ENCODE results near the gene TRAF3.
"Not testable (repeated sequence)": the region's sequence is repeated elsewhere in the genome, so short reads cannot be mapped to it uniquely, and the experiment has no call there.

The TRAF3 gene

DNA sequence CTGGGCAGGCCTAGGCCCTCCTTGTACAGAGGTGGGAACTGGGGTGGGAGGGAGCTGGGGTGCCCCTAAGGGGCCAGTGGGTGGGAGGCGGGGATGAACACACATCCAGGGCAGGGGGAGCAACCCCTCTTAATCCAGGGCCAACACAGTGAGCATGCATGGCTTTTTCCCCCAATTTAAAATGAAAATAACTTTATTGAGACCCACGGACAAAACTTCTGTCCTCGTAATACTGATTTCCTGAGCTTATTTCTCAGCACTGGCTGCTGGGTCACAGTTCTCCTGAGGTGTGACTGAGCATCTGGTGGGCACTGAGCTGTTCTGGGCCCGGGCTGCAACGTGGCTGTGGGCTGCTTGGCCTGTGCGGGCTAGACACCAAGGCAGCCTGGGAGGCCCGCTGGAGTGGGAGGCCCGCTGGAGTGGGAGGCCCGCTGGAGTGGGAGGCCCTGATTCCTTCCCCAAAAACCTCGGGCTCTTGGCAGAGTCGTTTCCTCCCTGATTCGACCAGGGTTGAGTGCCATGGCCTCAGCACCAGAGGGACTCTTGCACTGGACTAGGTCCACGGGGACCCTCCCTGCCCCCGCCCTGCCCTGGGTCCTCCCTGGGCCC lies 24.9 kb upstream of the TRAF3 start:
- no peak for DNase-seq (ENCODE audit: low read depth)

DNA sequence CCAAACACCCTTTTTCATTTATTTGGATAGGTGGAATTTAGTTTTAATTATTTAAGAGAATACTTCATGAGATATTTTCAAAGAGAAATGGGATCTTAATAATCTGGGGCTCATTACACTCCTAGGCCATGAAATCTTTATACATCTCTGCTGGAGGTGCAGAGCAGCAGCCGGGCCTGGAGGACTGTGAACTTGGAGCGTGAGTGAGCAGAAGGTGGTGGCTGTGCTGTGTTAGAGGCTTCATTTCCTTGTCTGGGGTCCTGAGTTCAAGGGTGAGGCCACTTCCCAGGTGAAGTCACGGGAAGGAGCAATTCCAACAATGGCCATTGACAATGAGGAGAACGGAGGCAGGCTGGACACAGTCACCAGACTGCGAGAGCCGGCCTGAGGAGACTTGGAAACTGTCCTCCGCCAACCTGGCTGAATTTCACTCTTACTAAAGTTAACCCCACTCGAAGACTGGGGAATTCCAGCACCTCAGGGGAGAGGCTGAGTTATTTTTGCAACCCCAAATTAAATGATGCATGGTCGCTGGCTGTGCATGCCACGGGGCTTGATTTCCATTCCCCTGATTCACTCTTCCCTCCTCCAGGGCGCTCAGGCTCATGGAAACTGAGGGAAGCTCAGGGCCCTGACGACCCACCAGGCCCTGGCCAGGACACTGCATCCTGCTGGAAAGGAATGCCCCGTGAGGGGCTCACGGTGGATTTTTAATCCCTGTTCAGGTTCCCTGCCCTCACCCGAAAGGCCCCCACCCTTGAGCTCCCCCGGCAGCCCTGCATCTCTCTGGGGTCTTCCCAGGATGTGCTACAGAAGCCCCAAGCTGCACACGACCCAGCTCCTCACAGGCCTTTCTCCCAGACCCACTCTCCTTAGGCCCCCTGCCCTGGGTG lies 22.6 kb upstream of the TRAF3 start:
- DNase-seq (ENCODE audit: low read depth) = no peak

DNA sequence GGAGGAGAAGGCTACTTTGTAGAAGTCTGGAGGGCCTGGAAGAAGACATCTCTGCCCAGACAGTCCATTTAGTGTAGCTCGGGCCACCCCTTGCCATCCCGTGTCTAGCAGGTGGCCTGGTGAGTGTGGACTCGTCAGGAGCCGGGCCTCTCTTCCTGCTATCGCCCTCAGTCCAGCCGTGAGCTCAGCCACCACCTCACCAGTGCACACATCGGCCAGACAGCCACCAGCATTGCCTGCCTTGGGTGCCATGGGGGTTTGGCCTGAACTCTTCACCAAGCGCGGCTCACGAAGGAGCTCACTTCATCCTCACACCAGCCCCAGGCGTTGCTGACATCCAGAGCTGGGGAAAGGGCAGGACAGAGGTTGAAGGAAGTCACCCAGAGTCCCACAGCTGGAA lies 19.6 kb upstream of the TRAF3 start:
- no peak for DNase-seq (ENCODE audit: low read depth)

DNA sequence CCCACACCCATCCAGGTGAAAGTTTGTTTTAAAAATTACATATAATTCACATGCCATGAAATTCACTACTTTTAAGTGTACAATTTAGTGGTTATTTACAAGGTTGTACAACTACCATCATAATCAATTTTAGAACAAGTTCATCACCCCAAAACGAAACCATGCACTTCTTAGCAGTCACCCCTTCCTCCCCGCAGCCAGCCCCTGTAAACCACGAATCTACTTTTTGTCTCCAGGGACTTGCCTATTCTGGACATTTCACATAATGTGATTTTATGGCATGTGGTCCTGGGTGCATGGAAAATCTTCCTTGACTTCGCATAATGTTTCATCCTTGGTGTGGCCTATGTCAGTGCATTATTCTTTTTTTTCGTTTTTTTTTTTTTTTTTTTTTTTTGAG lies 19.2 kb upstream of the TRAF3 start:
- DNase-seq (ENCODE audit: low read depth) = no peak

DNA sequence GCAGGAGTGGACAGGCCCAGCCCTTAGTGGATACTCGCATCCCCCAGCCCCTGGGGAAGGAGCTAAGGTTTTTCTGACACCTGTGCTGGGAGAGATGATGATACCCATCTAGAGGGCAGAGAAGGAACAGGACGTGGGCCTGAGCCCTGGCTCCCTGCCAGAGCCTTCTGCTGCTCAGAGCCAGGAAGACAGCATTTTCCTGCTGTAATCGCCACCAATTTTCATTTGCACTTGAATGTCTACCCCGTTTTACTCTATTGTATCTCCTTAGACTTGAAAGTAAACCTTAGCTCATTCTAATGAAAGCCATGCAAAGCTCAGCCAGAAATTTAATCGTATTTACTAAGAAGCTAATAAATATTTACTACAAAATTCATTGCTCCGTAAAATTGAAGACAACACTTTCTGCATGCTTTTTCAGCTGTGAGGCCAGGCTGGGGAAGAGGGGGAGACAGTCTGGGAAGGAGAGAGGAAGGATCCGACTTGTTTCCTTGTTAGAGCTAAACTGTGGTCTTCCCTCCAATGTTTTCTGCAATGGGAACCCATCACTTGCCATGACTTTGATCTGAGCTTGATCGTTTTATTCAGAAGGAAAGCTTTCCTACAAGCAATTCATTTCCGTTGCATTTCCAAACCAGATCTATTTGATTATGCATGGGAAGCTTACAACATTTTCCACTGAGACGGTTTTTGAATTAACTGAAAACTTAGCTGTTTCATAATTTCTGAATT lies 17.6 kb upstream of the TRAF3 start:
- no peak for DNase-seq (ENCODE audit: low read depth)

DNA sequence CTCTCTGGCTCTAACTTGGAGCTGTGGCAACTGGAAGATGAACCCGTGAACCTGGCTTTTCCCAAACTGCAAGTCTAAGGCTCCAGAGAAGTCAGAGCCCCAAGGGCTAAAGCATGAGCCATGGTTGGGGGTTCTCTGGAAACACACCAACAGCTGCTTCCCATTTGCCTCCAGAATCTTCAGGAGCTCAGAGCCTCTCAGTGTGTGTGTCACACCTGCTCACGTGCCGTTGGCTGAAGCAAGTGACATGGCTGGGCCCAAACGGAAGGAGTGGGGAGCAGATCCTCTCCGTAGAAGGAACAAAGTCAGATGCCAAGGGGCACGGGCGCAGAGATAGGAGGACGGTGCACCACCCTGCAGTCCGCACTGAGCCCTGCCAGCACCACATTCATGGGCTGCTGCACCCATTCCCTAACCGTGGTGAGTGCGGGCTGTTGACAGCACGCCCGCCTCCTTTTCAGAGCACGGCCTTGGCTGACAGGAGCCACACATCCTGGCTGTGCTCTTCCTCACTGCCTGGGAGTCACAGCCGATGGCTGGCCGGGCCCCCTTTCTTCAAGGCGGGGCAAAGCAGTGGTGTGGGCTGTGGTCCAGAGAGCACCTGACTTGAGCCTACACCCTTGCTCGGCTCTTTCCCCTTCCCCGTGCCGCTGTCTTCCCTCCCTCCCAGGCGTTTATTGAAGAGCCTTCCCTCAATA lies 16.6 kb upstream of the TRAF3 start:
- DNase-seq (ENCODE audit: low read depth) = no peak

DNA sequence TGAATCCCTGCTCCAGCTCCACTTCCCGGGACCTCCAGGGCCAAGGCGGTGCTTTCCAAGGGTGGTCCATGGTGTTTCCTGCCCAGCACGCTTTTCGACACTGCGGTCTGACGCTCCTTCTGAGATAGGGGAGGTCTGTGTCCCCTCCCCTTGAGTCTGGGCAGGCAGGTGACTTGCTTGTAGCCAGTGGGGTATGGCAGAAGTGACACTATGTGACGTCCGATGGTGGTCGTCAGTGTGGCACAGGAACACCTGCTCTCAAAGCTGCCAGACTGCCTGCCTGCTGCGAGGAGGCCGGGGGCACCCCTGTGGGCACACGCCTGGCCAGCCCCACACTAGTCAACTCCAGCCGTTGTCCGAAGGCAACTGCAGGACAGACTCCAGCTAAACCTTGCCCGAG lies 16.0 kb upstream of the TRAF3 start:
- DNase-seq (ENCODE audit: low read depth) = no peak

DNA sequence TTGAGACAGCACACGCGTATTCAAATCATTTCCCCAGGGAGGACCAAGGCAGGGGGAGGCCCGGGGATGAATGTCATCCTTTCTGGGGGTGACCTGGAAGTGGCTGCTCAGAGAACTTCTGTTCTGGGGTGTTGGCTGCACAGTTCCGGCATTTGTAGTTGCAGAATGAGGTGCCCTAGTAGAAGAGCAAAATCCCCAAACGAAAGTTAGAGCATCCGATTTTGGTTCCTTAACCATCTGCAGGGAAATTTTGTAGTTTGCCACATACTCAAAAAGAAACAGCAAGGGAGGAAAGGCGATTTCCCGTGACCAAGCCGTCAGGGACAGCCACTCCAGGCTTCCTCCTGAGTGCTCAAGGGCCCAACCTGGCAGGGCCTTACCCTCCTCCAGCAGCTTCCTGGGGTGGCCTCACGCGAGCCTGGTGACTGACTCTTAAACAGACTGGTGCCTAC lies 13.0 kb upstream of the TRAF3 start:
- DNase-seq (ENCODE audit: low read depth) = no peak

DNA sequence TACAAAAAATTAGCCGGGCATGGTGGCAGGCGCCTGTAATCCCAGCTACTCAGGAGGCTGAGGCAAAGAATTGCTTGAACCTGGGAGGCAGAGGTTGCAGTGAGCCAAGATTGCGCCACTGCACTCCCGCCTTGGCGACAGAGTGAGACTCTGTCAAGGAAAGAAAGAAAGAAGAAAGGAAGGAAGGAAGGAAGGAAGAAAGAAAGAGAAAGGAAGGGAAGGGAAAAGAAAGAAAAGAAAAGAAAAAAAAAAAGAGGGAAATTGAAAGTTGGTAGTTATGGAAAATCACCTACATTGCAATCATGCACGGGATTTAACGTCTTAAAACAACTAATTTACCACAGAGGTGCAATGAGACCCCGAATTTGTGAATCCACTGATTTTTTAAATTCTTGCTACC lies 11.5 kb upstream of the TRAF3 start:
- not testable (repeated sequence) for DNase-seq (ENCODE audit: low read depth)

DNA sequence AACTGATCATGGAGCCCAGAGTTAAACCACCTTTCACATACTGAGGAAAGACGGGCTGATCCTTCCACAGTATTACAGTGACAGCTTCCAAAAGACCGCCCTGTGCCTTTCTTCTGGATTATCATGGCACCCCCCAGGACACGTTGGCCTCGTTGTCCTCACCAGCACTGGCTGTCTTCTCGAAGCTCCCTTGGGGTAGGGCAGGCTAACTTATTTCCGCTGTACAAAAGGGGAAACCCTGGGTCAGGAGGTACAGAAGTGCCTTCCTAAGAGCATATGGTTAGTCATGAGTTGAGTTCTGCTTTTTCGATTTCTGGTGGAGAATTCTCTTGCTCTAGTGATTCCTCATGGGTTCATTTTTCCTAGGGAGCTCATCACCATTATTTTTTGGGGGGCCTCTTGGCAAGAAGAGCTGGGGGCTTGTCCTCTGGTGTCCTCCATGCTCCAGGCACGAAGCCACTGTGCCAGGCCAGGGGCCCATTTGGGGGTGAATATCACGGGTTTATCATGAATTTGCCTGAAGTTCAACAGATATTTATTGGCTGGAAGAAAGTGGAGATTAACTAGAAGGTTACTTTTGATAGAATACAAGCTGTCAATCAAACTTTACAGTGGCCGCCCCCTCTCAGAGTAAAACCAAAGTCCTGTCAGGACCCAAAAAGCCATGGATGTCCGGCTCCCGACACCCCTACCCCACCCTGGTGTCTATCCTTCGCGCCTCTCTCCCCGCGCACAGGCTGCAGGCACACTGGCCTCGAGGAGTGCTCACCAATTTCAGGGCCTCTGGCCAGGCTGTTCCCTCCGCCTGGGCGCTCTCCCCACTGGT lies 8.8 kb upstream of the TRAF3 start:
- DNase-seq (ENCODE audit: low read depth) = no peak

DNA sequence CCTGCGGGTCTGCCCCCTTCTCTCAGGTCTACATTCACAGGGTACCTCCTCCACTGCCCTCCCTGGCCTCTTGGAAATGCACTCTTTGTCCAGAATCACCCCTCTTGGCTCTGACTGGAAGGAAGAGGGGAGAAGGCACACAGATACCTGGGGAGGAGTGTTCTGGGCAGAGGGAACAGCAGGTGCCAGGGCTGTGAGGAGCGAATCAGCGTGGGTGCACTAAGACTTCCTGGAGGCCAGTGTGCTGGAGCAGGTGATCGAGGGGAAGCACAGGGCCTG lies 8.3 kb upstream of the TRAF3 start:
- DNase-seq (ENCODE audit: low read depth) = no peak

DNA sequence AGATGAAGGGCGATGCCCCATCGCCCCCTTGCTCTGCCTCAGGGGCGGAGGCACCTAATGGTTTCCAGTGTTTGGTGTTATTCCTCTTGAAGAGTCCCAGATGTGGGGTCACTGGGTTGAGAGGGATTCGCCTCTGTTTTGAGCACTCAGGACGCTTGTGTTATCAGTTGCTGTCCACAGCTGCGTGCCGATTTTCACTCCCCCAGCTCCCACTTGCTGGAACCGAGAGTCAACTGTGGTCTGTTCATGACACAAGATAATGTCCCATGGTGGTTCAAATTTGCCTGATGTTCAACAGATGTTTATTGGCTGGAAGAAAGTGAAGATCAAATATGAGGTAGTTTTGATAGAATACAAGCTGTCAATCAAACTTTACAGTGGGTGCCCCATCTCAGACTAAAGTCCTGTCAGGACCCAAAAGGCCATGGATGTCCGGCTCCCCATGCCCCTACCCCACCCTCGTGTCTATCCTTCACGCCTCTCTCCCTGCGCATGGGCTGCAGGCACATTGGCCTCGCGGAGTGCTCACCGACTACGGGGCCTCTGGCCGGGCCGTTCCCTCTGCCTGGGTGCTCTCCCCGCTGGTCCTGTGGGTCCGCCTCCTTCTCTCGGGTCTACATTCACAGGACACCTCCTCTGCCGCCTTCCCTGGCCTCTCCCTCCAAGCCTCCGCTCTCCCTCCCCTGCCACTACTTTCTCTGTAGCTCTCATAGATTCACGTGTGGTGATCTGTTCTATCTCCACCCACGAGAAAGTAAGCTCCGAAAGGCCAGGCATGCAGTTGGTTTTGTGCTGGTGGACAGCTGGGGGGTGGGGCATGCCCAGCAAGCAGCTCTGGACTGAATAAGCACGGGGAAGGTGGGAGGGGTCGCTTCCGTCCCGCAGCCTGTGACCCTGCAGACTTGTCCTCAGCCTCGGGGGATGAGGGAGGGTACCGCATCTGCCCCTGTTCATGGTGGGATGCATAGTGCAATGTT lies 6.8 kb upstream of the TRAF3 start:
- DNase-seq (ENCODE audit: low read depth) = no peak

DNA sequence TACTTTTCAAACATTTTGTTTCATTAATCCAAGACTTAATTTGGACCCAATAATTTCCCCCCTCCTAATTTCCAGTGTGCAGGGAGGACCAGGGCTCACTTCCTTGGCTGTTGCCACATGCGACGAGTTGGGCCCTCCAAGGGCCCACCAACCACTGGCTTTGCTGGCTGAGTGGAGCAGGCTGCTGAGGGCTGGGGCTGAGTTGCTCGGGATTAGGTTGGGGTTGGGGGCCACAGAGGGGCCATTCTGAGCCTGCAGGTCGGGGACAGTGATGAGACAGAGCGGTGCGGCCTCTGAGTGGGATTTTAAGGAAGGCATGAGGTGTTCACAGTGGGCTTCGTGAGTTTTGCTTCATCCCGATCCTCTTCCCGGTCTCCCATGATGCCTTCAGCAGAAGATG lies 6.1 kb upstream of the TRAF3 start:
- no peak for DNase-seq (ENCODE audit: low read depth)

DNA sequence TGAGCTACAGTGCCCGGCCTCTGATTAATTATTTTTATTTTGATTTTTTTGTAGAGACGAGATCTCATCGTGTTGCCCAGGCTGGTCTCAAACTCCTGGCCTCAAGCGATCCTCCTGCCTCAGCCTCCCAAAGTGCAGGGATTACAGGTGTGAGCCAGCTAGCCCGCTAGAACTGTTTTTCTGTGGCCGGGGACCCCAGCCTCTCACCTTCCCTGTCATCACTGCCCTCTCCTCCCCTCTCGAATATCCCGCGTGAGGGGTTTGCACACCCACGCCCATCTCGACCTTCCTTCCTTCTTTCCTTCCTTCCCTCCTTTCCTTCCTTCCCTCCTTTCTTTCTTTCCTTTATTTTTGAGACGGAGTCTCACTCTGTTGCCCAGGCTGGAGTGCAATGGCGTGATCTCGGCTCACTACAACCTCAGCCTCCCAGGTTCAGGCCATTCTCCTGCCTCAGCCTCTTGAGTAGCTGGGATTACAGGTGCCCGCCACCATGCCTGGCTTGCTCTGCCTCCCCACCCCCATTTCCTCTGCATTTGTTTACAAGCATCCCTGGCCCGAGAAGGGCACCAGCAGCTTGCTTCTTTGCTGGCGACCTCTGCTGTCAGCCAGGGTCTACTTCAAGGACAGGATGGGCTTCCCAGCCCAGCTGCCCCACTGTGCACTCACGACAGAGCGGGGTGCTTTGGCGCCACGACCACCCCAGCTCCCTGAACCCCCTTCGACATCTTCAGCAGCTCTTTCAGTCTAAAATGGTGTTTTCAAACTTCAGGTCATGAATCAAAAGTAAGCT lies 4.3 kb upstream of the TRAF3 start:
- DNase-seq (ENCODE audit: low read depth) = no peak

DNA sequence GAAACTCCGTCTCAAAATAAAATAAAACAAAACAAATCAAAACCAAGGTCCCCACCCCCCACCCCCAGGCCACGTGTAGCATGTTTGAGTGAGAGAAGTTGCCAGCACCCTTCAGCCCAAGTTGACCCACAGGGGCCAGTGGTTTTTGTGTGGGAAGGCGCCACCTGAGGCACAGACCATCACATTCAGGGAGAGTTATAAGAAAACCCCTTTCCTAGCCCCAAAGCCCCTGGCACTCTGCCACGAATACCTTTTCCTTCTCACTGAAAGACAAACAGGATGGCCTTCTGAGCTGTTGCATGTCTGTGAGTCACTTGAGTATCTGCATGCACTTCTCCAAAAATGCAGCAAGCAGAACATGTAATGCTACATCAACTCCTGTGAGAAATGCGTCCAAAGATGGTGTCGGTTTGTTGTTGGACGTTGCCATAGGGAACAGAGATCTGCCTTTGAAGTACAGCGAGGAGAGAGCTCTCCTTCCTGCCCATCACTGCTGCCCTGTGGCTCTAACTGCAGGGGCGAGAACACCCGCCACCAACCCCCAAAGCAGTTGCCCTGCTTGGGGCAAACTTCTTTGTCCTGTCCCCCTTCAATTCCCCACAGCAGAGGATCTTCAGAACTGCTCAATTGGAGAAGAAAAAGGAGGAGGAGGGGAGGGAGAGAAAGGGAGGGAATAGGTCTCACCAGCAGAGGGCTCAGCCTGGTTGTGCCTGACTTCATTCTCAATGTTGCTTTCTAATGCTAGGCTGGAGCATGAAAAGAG lies 2.7 kb upstream of the TRAF3 start:
- DNase-seq (ENCODE audit: low read depth) = peak; percentile 66

DNA sequence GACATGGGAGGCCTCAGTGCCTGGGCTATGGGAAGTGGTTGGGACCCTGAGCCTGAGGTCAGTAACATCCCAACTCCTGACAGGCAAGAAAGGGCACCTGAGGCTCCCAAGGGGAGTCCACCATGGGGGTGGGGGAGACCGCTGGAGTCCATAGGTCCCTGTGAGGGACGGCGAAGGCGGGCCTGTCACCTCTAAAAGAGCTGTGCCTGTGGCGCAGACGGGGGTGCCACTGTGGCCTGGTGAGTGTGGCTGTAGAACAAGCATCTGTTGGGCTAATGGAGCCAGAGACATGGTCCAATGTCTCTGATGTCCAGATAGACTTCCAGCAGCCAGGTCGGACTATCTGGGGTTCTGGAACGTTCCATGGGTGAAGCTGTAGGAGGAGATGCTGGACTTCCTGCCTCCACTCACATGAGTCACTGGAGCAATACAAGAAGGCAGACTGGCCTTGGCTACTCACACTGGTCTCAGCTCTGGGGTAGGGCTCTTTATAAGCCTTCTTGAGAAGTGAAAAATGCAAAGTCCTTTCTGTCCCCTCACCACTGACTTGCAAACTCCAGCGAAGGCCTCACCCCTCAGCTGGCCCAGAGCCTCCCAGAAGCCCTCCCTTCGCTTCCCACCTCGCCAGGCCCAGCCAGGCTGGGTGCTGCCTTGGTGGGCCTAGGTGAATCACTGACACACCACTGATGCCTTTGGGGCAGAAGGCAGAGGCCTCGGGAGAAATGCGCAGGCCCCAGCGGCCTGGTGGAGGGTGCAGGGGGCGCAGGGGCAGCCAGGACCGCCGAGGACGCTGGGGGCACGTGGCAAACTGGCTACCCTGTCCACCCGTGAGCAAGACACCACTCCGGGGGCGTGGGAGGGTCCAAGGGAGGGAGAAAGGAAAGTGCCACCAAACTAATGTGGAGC lies 1.1 kb upstream of the TRAF3 start:
- peak; percentile 44 for DNase-seq (ENCODE audit: low read depth)

DNA sequence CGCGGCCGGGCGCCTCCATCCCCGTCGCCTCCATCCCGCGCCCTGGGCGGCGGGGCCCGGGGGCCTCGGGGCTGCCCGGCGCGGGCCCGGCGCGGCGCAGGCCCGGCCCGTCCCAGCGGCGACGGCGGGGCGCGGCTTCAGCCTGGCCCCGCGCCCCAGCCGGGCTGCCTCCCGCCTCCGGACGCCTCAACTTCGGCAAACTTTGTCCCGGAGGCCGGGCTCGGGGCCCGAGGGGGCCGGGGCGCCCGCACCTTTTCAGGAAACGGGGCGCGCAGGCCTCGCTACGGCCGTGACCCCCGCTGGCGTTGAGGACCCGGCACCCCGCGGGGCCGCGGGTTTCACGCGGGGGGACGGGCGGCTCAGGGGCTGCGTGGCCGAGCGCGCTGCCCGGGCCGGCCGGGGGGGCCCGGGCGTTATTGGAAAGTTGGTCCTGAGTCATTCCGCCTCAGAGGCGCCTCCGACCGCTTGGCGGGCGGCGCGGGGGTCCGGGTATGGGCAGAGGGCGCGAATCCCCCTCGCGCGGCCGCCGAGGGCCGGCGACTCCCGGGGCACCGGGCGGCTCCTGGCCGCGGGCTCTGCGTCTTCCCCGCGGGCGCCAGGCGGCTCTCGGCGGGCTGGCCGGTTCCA lies 575 bp downstream of the TRAF3 start:
- no peak for DNase-seq (ENCODE audit: low read depth)

Measured in fibroblast of gingiva (primary cell).